Aorta (tissue), 5 donors: ENCODE results near the gene MAPKAPK3. TPM values are rescaled to one million over a fixed set of nuclear protein-coding genes. Genes with fewer than 3 reads are reported as not detected.

Source experiments
- ATAC-seq: fragments of 200-7000 bp; cut with Tn5 transposase; one replicate; pipeline ENCODE4 v1.9.1; 2022; ENCODE audit warnings: moderate library complexity; ENCODE audit not compliant: low FRiP score
- DNase-seq, 2 donors: peaks; one replicate each; pipeline ENCODE4 v3.0.0-alpha.2; 2020
- H3K27ac ChIP-seq, 2 donors: one replicate each; pipeline ENCODE4 v1.5.1; 2013; ENCODE audit warnings: low read length in 2 of 2, mild to moderate bottlenecking in 2 of 2, moderate library complexity in 2 of 2, control low read depth in 1 of 2, inconsistent platforms in 1 of 2, low read depth in 1 of 2
- H3K27me3 ChIP-seq, 2 donors: one replicate each; pipeline ENCODE4 v1.6.1; 2013; ENCODE audit warnings: control low read depth in 1 of 2, low read length in 1 of 2, mild to moderate bottlenecking in 1 of 2, moderate library complexity in 1 of 2; ENCODE audit not compliant: insufficient read depth in 2 of 2, control insufficient read depth in 1 of 2
- H3K36me3 ChIP-seq, 2 donors: one replicate each; pipeline ENCODE4 v1.6.1; 2013; ENCODE audit warnings: control low read depth in 1 of 2, low read length in 1 of 2, mild to moderate bottlenecking in 1 of 2; ENCODE audit not compliant: insufficient read depth in 2 of 2, control insufficient read depth in 1 of 2
- H3K4me1 ChIP-seq, 2 donors: one replicate each; pipeline ENCODE4 v1.6.1; 2013; ENCODE audit warnings: low read length in 2 of 2, control low read depth in 1 of 2, mild to moderate bottlenecking in 1 of 2, moderate library complexity in 1 of 2; ENCODE audit not compliant: insufficient read depth in 2 of 2, control insufficient read depth in 1 of 2
- H3K4me3 ChIP-seq, 2 donors: one replicate each; pipeline ENCODE4 v1.5.1; 2013; ENCODE audit warnings: low read length in 2 of 2, control low read depth in 1 of 2, mild to moderate bottlenecking in 1 of 2
- H3K9me3 ChIP-seq: one replicate; pipeline ENCODE4 v1.6.1; 2013; ENCODE audit warnings: mild to moderate bottlenecking, low read length; ENCODE audit not compliant: control insufficient read depth
- WGBS, 2 donors: extraction: QIAGEN DNeasy Blood & Tissue Kit; methylation state at CpG; one replicate each; pipeline ENCODE4 v1.1.7; 2013; 5-methylcytosine and 5-hydroxymethylcytosine counted together
- intact Hi-C, 2 donors: fragments of 100-400 bp; cut with DNase I; formaldehyde crosslinking; loops; one replicate each; pipeline versions ENCODE4 v1.14.2 to v1.15.0; 2022
- polyA plus RNA-seq, 2 donors: library from polyadenylated mRNA; stranded (reverse); fragments of 200-250 nt; gene quantifications; one replicate each; pipeline ENCODE4 v1.2.3, GENCODE V29; 2013
- total RNA-seq, 2 donors: library from RNA; stranded (reverse); fragmentation: NEBNext Ultra II Directional; extraction: Animal tissue kit (Norgen Biotek cat#: 25700); gene quantifications; one replicate each; pipeline ENCODE4 v1.2.1, GENCODE V29; 2021
- donor health status: healthy with polysubstance abuse.
- donor health status: Bipolar disorder and iron deficiency.
- donor health status: DM: no; HTN: no; CAD: no.
- donor health status: DM: no; HTN: no; CAD: no.
- donor health status: DM: yes; HTN: yes; CAD: no.

MAPKAPK3 gene
- total and polyA plus RNA-seq, 4 donors: 13.0 to 24.8 (median 21.0) TPM

DNA sequence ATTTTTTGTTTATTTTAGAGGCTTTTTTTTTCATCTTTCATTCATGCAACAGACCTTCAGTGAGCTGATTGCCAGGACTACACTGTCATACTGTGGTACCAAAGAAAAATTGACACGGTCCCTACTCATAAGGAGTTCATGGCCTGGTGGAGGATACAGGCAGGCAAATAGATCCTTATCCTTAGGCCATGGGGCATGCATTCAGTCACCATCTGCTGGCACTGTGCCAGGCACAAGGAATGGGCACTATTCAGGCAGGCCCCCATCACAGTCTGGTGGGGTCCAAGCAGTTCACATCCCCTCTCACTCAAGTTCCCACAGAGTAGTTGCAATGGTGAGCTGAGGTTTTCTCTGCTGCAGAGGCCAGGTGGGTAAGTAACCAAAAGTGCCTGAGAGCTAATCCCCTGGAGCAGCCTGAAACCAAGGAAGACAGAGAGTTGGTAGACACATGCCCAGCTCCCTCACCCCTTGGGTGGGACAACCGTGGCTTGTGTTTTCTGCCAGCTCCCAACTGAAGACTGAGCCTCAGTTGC lies 22.6 kb upstream of the MAPKAPK3 start:
- intact Hi-C loops: no loop called here
- no peak for ATAC-seq
- WGBS, 2 donors: 25 to 28% methylated on average over 2 of the region's 2 CpGs

DNA sequence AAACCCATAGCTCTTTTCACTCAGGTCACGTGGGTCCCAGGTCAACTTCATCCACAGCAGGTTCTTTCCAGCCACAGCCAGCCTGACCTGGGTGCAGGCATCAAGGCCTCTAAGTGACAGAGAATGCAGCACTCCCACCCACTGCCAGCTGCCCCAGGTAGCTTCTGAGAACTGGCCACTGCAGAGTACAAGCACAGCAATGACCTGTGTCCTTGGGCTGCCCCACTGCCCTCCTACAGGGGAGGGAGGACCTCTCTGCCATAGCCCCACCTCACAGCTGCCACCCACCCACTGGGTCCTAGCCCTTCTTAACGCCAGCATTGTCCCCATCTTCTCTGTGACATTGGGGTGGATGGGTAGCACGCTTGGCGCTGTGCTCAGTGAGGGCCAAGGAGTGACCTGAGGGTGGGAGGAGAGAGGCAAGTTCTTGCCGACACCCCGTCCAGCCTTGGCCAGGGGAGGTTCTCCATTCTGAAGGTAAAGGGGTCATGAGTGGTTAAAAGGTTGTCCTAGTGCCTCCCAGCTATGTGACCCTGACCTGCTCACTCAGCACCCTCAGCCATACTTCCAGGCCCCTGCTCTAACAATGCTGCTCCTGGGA lies 17.7 kb upstream of the MAPKAPK3 start:
- 82 to 89% methylated on average over 6 of the region's 6 CpGs for whole genome bisulfite sequencing, 2 donors
- Histone ChIP-seq H3K4me1 (peaks cover 0 to 4% of the 10 kb centered on the region in 2 donors), H3K4me3 (no peak overlapping the region), H3K27me3 (no peaks in the 10 kb centered on the region), H3K9me3 (no peaks in the 10 kb centered on the region), H3K27ac (no peak overlapping the region), H3K36me3 (no peaks in the 10 kb centered on the region)
- ATAC-seq (no peak), DNase-seq (no peak)
- intact Hi-C loops: no loop called here

More for the DNA sequence above, 22.6 kb upstream of the MAPKAPK3 start:
- Histone ChIP-seq H3K36me3 (no peaks in the 10 kb centered on the region), H3K27ac (no peak overlapping the region), H3K4me1 (no peaks in the 10 kb centered on the region), H3K9me3 (no peaks in the 10 kb centered on the region), H3K4me3 (no peak overlapping the region), H3K27me3 (no peaks in the 10 kb centered on the region)
- no peak for DNase-seq

DNA sequence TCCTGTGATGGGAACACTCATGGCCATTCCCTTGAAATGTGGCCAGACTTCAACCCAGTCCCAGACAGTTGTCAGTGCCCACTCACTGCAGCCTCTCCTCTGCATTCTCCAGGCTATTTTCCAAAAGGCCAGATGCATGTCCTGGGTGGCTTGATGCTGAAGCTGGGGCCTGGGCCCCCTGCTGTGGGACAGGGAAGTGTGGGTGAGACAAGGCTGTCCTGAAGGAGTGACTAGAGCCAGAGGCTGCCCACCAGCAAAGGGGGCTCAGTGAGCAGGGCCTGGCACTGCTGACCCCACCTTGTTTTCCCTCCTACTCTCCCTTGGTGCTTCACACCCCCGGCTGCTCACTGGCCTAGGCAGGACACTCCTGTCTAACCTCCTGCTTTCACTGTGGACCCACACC lies 17.2 kb upstream of the MAPKAPK3 start:
- 71 to 81% methylated on average over 1 of the region's 1 CpG for WGBS, 2 donors
- no peak overlapping the region for H3K27ac ChIP-seq
- no peaks in the 10 kb centered on the region for H3K27me3 ChIP-seq
- intact Hi-C loops: no loop called here
- peaks cover 0 to 4% of the 10 kb centered on the region in 2 donors for H3K4me1 ChIP-seq
- ATAC-seq (no peak), DNase-seq (no peak)
- no peaks in the 10 kb centered on the region for H3K36me3 ChIP-seq
- H3K9me3 ChIP-seq: no peaks in the 10 kb centered on the region
- H3K4me3 ChIP-seq: no peak overlapping the region

DNA sequence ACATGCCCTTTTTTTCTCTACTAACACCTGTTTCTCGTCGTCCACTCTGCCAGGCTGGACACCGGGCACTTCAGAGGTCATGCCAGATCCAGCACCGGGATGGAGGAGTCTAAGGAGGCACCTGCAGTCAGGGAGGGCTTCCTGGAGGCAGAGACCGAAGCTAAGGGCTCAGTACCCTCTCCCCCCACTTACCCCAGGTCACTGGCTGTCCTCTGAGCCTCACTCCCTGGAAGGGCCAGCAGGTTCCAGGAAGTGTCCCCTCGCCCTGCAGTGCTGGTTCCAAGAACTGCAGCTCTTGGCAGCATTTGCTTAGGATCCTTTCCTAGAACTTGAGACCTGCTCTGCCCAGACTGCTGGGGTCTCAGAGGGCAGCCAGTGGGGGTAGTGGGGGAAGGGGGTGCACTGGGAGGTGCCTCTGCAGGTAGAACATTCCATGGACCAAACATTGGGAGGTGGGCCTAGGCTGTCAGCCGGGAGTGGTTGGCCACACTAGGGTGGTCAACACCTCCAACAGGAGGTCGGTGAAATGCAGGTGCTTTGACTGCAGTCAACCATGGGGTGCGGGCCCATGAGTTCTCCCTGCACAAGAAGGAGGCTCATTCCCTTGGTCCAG lies 16.7 kb upstream of the MAPKAPK3 start:
- Histone ChIP-seq H3K27me3 (no peaks in the 10 kb centered on the region), H3K36me3 (no peaks in the 10 kb centered on the region), H3K4me3 (no peak overlapping the region), H3K9me3 (no peaks in the 10 kb centered on the region), H3K27ac (peak overlapping the region in 1 of 2 donors; percentile 29), H3K4me1 (peaks cover 0 to 4% of the 10 kb centered on the region in 2 donors)
- intact Hi-C loops: no loop called here
- DNase-seq (no peak), ATAC-seq (no peak)
- WGBS, 2 donors: 74 to 75% methylated on average over 9 of the region's 9 CpGs

DNA sequence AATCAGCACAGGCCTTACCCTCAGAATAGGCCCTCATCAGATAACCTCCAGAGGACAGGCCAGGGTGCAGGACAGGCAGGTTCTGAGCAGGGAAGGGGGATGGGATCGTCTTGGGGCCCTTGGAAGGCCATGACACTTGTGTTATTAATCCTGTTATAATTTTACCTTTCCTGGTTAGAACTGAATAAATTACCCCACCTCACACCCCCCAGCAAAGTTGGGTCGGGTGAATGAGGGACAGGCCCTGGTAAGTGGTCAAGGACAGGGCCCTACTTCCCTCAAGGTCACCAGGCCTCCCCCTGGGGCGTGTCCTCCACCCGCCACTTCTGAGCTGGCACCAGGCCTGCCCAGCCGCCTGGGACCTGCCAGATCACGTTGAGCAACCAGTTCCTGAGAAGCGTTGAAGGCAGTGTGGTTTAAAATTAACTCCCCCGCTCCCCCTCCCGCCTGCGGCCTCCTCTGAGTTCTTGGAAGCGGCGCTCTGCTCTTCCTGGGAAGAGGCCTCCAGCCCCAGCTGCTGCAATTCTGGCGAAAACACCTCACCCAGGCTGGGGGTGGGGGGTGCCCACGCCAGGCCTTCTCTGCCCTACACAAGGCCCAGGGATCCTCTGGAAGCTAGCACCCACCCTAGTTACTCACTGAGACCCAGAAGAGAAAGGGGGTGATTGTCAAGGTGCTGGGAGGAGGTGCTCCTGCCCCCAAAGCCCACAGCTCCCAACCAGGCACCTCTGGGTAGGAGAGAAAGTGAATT lies 15.9 kb upstream of the MAPKAPK3 start:
- H3K27ac ChIP-seq: peak overlapping the region; percentile 49 to 99
- WGBS, 2 donors: 0 to 2% methylated on average over 14 of the region's 14 CpGs
- no peaks in the 10 kb centered on the region for H3K27me3 ChIP-seq
- no peaks in the 10 kb centered on the region for H3K36me3 ChIP-seq
- intact Hi-C loops: loop anchor here in 1 of 2 donors (1.0 kb wide), 1 partner anchor 32 kb away; the partner anchor contains the start of gene HEMK1
- peaks cover 0 to 4% of the 10 kb centered on the region in 2 donors for H3K4me1 ChIP-seq
- peak; percentile 91 for ATAC-seq
- no peaks in the 10 kb centered on the region for H3K9me3 ChIP-seq
- H3K4me3 ChIP-seq: no peak overlapping the region
- peak; percentile 97 for DNase-seq

DNA sequence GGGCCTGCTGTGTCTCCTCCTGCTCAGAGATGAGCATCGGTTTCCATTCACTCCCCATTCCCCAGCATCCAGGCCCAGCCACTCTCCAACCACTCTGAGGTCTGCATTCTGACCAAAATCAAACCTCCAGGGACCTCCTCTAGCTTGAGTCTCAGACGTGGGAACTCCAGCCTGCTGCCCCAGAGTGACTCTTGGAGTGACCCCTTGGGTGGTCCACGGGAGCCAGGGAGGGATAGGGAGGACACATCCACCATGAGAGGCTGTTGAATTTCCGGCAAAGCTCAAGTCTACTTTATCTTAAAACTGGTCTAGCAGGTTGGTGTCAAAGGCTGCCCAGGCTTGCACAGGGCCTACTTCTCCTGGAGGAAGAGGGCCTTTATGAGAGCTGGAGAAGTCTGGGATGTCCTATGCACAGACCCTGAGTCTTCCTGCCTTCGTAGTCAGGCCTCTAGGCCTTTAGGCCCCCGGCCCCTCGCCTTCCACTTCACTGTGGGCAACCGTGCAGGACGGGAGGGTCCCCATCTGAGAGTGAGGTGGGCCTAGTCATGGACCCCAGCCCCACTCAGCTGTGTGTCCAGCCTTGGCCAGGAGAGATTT lies 14.3 kb upstream of the MAPKAPK3 start:
- Histone ChIP-seq H3K36me3 (no peaks in the 10 kb centered on the region), H3K27me3 (no peaks in the 10 kb centered on the region), H3K27ac (peak overlapping the region; percentile 20 to 70), H3K9me3 (no peaks in the 10 kb centered on the region), H3K4me1 (peaks cover 0 to 4% of the 10 kb centered on the region in 2 donors), H3K4me3 (no peak overlapping the region)
- ATAC-seq (no peak), DNase-seq (no peak)
- WGBS, 2 donors: 69% methylated on average over 9 of the region's 9 CpGs
- intact Hi-C loops: loop anchor here in 1 of 2 donors (1.0 kb wide), 1 partner anchor 9 kb away; the partner anchor contains the start of gene CISH

DNA sequence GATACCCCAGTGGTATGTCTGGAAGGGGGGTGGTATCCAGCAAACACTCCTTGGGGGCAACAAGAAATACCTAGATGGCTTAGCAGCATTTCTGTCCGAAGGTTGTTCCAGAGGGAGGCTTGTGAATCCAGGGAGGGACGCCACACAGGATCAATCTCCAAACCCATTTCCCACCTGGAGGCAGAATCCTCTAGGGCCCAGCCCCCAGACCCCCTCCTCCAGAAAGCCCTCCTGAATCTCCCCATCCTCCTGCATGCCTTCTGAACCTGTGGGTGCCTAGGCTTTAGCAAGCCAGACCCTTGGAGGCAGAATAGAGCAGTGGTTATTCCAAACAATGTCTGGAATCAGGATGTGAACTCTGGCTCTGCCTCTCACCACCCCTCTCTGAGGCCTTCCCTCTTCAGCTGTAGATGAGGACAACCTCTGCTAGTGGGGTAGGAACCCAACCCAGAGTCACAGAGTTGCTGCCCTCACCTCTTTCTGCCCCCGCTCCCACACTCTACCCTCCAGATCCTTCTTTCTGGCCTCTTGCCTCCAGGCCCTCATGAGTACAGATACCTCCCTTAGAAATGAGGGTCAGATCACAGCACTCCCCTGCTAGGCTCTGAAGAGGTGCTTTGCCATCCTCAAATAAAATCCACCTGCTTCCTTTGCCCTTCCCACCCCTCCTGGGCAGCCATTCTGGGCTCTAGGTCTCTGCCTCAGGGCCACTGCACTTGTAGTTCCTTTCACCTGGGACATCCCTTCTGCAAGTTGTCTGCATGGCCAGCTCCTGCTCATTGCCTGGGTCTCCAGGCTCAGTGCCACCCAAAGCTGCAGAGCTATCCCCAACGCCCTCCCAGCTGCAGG lies 13.5 kb upstream of the MAPKAPK3 start:
- H3K27me3 ChIP-seq: no peaks in the 10 kb centered on the region
- DNase-seq (no peak), ATAC-seq (no peak)
- intact Hi-C loops: no loop called here
- no peaks in the 10 kb centered on the region for H3K9me3 ChIP-seq
- no peak overlapping the region for H3K27ac ChIP-seq
- WGBS, 2 donors: 66 to 74% methylated on average over 4 of the region's 4 CpGs
- peaks cover 0 to 4% of the 10 kb centered on the region in 2 donors for H3K4me1 ChIP-seq
- no peak overlapping the region for H3K4me3 ChIP-seq
- H3K36me3 ChIP-seq: no peaks in the 10 kb centered on the region

DNA sequence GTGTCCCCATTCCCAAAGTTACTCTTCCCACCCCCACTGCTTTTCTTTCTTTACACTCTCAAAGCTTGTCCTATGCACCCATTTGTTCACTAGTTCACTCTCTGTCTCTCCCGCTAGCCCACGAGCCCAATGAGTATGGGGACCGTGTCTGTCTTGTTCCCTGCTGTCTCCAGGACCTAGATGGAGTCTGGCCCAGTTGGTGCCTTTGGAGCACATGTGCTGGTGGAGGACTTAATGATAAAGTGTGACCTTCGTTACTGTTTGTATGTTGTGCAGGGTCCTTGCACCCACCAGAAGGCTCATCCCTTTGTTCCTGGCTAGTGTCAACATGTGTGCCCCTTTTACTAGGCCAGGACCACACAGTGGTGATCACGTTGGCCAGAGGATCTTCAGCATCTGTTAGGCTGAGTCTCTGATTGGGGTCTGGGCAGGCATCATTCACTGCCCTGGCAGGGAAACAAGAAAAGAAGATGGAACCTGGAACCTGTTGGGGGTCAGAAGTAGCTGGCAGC lies 12.8 kb upstream of the MAPKAPK3 start:
- H3K9me3 ChIP-seq: no peaks in the 10 kb centered on the region

More for the DNA sequence above, 12.8 kb upstream of the MAPKAPK3 start:
- Histone ChIP-seq H3K4me1 (peaks cover 0 to 4% of the 10 kb centered on the region in 2 donors), H3K36me3 (no peaks in the 10 kb centered on the region), H3K4me3 (no peak overlapping the region), H3K27ac (no peak overlapping the region), H3K27me3 (no peaks in the 10 kb centered on the region)
- DNase-seq (no peak), ATAC-seq (no peak)
- intact Hi-C loops: no loop called here
- 74 to 76% methylated on average over 5 of the region's 5 CpGs for WGBS, 2 donors
